Umbilical cord (tissue), 2 donors: ENCODE data around the gene KLRD1. TPM values are rescaled to one million over a fixed set of nuclear protein-coding genes. Genes with fewer than 3 reads are reported as not detected.
"Not testable (repeated sequence)": the region's sequence is repeated elsewhere in the genome, so short reads cannot be mapped to it uniquely, and the experiment has no call there.

Source experiments
- DNase-seq: peaks from one replicate; pipeline ENCODE4 v3.0.0-alpha.2; 2015; ENCODE audit warnings: low spot score
- total RNA-seq: library from RNA; depleted of rRNA; stranded (reverse); fragments of >200 nt; gene quantifications from one replicate; pipeline ENCODE4 v1.2.3, GENCODE V29; 2014; ENCODE audit warnings: low replicate concordance; ENCODE audit not compliant: insufficient read depth

The KLRD1 gene
- total RNA-seq, 1 donor from 2014 or later: 5.1 TPM

DNA sequence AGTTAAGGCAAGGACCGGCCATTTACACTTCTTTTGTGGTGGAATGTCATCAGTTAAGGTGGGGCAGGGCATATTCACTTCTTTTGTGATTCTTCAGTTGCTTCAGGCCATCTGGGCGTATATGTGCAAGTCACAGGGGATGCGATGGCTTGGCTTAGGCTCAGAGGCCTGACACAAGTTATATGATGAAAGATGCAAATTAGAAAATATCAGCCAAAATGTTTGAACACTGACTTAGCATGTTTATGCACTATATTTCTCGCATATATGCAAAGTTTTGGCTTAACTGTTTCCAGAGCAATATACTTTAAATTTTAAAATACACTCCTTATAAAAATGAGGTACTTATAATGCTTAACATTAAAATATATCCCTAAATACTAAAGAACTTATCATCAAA, 30.8 kb downstream of the KLRD1 start:
- DNase-seq: not testable (repeated sequence)

DNA sequence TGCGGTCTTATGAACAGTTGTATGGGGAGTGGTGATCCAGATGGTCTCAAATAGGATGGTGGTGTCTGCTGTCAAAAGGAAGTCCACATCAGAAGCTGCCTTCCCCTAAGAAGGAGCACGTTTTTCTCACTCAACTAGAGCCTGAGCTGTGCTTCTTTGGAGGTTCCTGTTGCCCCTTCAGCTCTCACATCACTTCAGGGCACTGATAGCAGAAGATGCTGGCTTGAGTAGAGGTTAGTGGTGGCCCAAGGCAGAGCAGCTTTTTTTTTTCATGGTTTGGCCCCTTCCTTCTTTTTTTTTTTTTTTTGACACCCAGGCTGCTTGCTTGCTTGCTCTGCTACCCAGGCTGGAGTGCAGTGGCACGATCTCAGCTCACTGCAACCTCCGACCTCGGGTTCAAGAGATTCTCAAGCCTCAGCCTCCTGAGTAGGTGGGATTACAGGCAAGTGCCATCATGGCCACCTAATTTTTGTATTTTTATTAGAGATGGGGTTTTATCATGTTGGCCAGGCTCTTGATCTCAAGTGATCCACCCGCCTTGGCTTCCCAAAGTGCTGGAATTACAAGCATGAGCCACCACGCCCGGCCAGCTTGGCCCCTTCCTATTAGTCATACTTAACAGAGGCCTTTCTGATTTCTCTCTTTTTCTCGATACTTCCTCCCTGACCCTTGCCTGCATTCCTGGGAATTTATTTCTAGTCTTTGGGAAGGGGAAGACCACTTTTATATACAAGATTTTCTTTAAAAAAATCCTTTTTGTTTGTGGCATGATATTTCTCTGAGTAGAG, 31.6 kb downstream of the KLRD1 start:
- peak; percentile 20 for DNase-seq

DNA sequence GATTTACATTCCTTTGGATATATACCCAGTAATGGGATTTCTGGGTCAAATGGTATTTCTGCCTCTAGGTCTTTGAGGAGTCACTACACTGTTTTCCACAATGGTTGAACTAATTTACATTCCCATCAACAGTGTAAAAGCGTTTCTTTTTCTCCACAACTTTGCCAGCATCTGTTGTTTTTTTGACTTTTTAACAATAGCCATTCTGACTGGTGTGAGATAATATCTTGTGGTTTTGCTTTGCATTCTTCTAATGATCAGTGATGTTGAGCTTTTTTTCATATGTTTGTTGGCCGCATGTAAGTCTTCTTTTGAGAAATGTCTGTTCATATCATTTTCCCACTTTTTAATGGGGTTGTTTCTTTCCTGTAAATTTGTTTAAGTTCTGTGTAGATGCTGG, 33.3 kb downstream of the KLRD1 start:
- not testable (repeated sequence) for DNase-seq

DNA sequence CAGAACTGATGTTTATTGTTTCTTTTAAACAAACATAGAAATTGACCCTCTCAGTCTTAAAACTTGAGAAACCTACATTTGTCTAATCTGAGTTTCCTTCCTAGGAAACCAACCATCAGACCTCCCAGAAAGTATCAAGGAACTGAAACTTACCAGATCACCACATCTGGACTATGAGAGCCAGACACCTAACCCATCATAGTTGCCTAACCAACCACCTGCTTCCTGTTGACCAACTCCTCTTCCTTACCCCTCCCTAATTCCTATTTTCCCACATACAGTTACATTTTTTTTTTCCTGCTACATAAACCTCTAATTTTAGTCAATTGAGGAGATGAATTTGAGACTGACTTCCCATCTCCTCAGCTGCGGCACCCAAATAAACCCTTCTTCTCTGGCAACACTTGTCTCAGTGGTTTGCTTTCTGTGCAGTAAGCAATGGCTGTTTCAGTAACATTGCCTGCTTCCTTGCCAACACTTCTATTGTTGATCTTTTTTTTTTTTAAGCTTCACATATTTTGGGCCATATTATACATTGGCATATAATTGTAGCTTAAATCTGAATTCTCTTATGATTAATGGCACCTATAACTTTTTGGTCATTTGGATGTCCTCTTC, 34.3 kb downstream of the KLRD1 start:
- DNase-seq: no peak

DNA sequence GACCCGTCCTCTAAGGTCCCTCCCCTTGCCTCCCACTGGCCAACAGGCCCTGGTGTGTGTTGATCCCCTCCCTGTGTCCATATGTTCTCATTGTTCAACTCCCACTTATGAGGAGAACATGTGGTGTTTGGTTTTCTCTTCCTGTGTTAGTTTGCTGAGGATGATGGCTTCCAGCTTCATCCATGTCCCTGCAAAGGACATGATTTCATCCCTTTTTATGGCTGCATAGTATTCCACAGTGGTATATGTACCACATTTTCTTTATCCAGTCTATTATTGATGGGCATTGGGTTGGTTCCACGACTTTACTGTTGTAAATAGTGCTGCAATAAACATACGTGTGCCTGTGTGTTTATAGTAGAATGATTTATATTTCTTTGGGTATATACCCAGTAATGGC, 43.8 kb downstream of the KLRD1 start:
- DNase-seq: not testable (repeated sequence)

DNA sequence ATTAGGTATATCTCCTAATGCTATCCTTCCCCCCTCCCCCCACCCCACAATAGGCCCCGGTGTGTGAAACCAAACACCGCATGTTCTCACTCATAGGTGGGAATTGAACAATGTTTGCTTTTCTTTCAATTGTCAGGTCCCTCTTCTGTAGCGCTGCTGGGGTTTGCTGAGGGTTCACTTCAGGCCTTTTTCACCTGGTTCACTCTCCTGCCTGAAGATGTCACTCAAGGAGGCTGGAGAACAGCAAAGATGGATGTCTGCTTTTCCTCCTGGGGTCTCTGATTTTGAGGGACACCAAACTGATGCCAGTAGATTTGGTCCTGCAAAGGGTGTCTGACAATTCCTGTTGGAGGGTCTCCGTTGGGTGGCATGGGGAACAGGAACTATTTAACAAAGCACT, 46.4 kb downstream of the KLRD1 start:
- no peak for DNase-seq

DNA sequence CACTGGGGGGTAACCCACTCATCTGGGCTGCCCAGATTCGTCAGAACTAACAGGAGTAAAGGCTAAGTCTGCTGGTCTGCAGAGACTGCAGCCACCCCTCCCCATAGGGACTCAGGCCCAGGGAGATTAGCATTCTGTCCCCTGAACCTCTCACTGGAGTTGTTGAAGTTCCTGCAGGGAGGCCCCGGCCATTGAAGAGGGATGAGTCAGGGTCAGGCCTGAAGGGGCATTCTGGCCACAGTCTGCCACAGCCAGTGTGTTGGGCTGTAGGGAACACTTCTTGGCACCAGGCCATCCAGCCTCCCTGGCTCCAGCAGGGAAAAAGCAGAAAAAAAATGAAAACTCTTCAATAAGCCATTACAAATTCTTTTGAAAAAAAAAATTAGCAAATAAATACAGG, 46.8 kb downstream of the KLRD1 start:
- DNase-seq: peak; percentile 13

DNA sequence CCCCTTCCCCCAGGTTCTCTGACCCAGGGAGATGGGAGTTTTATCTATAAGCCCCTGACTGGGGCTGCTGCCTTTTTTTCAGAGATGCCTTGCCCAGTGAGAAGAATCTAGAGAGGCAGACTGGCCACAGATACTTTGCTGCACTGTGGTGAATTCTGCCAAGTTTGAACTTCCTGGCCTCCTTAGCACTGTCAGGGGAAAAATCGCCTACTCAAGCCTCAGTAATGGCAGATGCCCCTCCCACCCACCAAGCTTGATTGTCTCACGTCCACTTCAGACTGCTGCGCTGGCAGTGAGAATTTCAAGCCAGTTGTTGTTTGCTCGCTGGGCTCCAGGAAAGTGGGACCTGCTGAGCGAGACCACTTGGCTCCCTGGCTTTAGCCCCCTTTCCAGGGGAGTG, 50.5 kb downstream of the KLRD1 start:
- no peak for DNase-seq

DNA sequence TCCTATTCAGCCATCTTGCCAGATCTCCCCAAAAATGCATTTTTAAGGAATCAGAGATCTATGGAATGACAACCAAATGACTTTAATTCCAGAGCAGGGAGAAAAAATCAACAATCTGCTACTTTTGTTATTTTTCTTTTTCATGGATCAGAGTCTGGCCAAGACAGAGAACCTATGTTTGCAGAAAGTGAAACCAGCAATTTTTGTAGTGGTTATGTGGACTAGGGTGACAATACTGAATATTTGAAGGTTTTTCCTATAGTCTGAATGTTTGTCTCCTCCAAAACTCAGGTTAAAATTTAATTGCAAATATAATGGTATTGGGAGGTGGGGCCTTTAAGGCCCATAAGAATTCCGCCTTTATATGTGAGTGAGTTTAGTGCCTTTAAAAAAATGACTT, 51.3 kb downstream of the KLRD1 start:
- no peak for DNase-seq

DNA sequence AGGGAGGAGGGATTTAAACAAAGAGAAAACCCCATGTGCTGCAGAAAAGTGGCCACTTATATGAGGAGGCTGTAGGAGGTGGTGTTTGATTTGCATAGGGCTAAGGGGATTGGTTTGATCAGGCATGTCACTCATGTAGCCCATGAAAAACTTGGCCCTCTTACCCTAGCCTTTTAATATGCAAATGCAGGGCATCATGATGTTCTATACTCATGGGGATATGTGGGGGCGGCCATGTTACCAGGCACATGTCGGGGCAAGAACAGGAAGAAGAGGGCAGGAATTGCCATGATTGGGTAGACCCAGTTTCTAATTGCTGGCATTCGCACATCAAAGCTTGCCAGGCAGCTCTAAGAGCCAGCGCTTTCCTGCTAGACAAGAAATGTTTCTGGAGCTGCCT, 53.4 kb downstream of the KLRD1 start:
- DNase-seq: peak; percentile 42

DNA sequence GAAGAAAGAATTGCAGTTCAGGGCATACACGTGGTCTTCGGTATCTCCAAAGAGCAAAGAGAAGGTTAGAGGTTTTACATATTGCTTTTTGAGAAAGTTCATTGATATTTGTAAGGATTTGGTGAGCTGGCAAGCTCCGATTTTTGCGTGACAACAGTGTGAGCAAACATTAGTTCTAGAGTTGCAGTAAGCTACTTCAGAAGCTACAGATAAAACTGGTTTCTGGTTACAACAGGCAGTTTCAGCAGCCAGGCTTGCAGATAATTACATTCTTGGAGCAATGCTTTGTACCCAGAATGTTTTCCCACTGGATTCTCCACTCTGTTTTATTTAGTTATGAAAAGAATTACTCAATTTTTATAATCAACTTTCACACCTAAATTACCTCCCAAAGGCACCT, 54.0 kb downstream of the KLRD1 start:
- DNase-seq: peak; percentile 77

DNA sequence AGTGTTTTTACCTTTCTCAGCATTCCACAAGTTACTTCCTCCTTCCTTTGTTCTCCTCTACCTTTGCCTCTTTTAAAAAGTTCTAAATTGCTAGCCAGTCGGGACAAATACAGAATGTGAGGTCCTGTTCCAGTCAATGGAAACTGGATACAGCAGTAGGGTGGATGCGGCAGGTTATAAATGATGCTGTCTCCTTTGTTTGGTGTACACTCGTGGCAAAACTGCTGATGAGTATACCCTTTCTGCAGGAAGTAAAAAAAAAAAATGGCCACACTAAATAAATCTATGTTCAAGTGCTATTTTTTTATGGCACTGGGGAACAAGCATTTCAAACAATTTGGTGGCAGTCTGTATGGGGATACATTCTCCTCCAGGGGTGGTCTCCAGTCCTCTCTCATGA, 54.7 kb downstream of the KLRD1 start:
- peak; percentile 5 for DNase-seq

DNA sequence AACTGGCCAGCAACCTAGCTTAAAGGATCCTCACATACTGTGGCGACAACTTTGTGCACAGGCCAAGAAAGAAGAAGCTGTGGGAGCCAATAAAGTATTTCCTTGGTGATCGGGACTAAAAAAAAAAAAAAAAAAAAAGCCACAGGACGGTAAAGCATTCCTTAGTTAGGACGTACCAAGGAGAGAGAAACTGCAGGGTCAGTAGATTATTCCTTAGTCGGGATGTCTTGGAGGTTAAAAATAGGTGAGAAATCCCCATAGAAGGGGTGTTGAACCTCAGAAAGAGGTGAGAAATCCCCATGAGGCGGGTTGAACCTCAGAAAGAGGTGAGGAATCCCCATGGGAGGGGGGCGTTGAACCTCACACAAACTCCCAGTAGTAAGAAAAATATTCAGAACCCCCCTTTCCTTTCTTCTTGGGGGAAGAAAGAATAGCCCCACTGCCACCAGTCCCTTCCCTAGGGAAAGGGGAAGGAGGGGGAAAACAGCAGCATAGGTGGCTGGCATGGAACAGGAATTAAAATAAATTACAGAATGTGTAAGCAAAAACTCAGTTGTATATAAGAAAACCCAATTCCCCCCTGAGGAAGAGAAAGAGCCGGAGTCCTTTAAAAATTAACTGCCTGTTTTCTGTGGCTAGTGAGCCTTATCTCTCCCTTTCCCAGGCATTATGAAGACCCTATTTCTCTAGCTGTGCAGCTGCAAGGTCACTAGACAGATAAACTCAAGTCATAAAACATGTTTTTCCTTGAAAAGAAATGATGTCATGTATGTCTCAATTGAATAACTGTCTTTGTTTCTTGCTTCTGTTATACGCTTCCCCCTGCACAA, 55.4 kb downstream of the KLRD1 start:
- peak; percentile 46 for DNase-seq

DNA sequence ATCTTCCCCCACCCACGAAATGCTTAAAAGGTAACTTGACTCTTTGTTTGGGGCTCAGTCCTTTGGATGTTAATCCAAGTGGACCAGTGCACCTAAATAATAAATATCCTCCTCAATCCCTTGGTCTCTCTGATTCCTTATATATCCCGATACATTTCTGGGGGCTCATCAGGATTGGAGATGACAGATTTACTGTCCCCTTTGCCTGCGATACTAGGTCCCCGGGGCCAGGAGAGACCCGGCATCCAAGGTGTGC, 55.9 kb downstream of the KLRD1 start:
- DNase-seq: no peak

DNA sequence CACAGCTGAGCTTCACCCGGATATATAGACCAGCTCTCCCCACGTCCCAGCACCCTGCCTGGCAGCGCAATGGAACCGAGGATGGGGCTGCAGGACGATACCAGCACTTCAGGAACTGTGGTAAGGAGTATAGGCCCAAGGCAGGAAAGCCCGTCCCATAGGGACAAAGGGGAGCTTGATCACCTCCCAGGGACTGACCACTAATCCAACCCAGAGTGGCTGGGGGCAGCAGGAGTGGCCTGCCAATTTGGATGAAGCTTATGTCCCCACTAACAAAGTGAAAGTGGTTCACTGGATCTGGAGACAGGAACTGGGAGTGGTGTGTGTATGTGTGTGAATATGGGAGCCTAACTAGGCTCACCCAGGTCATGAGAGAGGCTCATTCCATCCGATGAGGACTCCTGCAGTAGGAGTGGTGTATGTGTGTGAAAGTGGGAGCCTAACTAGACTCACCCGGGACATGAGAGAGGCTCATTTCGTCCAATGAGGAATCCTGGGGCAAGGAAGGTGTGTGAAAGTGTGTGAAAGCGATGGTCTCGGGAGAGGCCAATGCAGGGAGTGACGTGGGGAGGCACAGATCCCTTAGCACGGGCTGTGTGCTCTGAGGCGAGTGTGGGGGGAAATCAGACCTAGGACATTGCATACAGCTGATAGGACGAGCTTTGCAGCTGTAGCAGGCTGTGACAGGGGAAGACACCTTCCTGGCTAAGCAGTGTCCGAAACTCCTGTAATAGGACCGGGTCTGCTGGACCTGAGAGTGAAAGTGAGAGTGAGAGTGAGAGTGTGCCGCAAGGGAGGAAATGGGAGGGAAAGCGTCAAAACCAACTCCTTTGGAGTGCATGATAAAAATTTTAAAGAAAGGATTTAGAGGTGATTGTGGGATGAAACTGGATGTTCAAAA, 56.5 kb downstream of the KLRD1 start:
- DNase-seq: peak; percentile 80

DNA sequence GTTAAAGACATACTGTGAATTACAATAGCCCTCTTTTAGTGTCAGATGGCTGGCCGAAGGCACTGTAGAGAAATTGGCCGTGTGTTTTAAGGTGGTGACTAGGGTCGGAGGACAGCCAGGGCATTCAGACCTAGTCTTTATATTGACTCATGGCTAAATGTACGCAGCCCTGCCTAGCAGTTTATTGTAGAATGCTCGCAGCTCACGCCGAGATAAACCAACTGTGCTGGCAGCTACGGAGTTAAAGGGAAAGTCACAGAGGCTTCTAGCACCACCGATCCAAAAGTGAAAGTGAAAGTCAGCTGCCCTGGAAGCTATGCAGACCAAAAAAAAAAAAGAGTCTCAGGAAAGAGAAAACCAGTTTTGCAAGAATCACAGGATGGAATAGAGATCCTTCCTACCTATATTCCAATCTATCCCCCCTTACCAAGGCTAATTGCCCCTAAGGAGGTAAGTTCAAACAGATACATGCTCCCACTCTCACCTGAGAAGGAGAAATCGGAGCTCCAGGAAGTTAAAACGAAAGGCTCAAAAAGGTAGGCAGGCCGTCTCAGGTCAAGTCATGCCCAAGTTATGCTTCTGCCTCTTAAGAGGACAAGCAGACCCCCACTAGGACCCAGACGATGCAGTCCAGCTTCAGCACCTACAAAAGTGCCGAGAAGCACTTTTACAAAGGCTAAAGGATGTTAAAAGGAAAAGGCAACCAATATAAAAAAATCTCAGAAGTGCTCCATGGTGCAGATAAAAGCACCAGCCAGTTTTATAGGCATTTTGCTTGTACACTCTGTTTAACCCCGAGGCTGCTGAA, 57.3 kb downstream of the KLRD1 start:
- DNase-seq: peak; percentile 95

DNA sequence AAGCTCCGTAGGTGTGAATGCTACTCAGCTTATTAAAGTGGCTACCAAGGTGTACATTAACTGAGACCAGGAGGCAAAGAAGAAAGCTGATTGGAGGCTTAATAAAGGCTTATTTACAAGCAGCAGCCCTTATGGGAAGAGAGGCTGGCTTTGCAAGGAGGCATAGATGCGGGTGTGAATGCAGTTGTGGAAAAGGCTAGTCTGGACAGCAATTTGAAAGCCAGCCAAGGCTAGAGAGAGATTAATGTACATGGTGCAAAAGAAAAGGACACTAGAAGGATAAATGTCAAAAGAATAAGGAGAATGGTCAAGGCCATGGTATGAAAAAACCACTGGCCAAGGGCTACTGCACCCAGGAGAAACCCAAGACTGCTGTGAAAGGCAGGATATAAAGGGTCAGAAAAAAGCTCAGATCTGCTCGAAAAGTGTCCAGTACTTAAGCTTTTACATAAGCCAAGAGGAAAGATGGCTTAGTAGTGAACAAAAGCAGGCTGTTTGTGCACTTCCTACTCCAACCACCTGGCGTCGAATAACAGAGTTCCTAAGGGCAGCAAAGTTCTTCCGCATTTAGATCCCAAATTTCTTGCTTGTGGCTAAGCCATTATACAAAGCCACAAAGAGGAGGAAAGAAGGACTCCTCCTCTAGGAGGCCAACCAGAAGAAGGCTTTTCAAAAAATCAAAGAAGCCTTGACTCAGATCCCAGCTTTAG, 58.2 kb downstream of the KLRD1 start:
- peak; percentile 29 for DNase-seq

DNA sequence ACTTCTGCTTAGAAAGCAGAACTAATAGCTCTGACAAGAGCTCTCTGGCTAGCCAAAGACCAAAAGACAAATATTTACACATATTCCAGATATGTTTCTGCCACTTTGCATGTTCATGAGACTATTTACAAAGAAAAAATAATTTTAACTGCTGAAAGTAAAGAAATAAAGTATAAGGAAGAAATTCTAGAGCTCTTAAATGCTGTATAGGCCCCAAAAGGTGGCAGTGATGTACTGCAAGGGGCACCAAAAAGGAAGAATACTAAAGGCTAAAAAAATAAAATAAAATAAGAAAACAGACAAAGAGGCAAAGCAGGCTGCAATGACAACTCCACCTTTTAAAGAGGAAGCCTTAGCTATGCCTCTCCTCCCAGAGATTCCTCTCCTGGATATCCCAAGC, 59.2 kb downstream of the KLRD1 start:
- peak; percentile 52 for DNase-seq

DNA sequence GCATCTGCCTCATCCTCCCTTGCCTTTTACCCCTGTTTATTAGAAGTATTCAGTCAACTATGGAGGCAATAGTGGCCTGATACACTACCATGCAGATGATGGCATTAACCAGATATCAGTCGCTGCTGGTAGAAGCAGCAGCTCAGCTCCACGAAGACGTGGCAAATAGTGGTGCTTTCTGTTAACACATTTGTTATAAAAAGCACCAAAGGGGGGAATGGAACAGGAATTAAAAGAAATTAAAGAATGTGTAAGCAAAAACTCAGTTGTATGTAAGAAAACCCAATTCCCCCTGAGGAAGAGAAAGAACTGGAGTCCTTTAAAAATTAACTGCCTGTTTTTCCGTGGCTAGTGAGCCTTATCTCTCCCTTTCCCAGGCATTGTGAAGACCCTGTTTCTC, 60.0 kb downstream of the KLRD1 start:
- DNase-seq: not testable (repeated sequence)
